Left cardiac atrium (tissue), 4 donors: ENCODE data around the gene HIGD2A. TPM values are rescaled to one million over a fixed set of nuclear protein-coding genes. Genes with fewer than 3 reads are reported as not detected.
A peak's percentile ranks its signal among the peaks of the same experiment; 100 is the strongest.

Experiments
- ATAC-seq, 2 donors: fragments of 200-7000 bp; cut with Tn5 transposase; one replicate each; pipeline ENCODE4 v1.9.1; 2020; ENCODE audit warnings: mild to moderate bottlenecking in 2 of 2, moderate library complexity in 2 of 2
- DNase-seq: peaks from one replicate; pipeline ENCODE4 v3.0.0-alpha.2; 2020
- intact Hi-C, 2 donors: fragments of 100-400 bp; cut with DNase I; formaldehyde crosslinking; loops; one replicate each; pipeline versions ENCODE4 v1.14.1 to v1.15.1; 2022 to 2023
- total RNA-seq, 2 donors: library from RNA; stranded (reverse); fragmentation: NEBNext Ultra II Directional; extraction: Animal tissue kit (Norgen Biotek cat#: 25700); gene quantifications; one replicate each; pipeline ENCODE4 v1.2.1, GENCODE V29; 2021
- donor health status: DM: no; HTN: yes; CAD: no.
- donor health status: DM: no; HTN: yes; CAD: no; lungs with severe emphysema.
- donor health status: DM: yes; HTN: yes; CAD: no.
- donor health status: Dilated cardiomyopathy.

Gene HIGD2A
- total RNA-seq, 2 donors from 2014 or later = 159 to 166 TPM

- no peak for DNase-seq
- no peak for ATAC-seq
- intact Hi-C loops = loop anchor here (10.0 kb wide), 2 partner anchors 112 to 162 kb away; no protein-coding TSS in a partner anchor
These were observed 24.1 kb downstream of the HIGD2A start for GRCh38 chr5:176412517-176413254.

- peak; percentile 62 for DNase-seq
- peak; percentile 3 to 47 for ATAC-seq
- intact Hi-C loops = loop anchor here (10.0 kb wide), 2 partner anchors 112 to 162 kb away; no protein-coding TSS in a partner anchor
These were observed 24.7 kb downstream of the HIGD2A start for GRCh38 chr5:176413255-176413565.

- DNase-seq = no peak
- no peak for ATAC-seq
- intact Hi-C loops = loop anchor here (10.0 kb wide), 2 partner anchors 111 to 161 kb away; no protein-coding TSS in a partner anchor
These were observed 25.2 kb downstream of the HIGD2A start for GRCh38 chr5:176413709-176414191.

GRCh38 chr5:176414704-176415103 lies 26.2 kb downstream of the HIGD2A start:
- DNase-seq (no peak), ATAC-seq (no peak)
- intact Hi-C loops = loop anchor here (5.0 to 10.0 kb wide), 3 partner anchors 110 to 160 kb away; no protein-coding TSS in a partner anchor

- DNase-seq (no peak), ATAC-seq (no peak)
- intact Hi-C loops = loop anchor here (5.0 to 10.0 kb wide), 3 partner anchors 109 to 159 kb away; no protein-coding TSS in a partner anchor
These were observed 26.8 kb downstream of the HIGD2A start for GRCh38 chr5:176415240-176415951.

- peak; percentile 92 to 97 for ATAC-seq
These were observed 27.7 kb downstream of the HIGD2A start, which contains the start of gene CLTB for GRCh38 chr5:176415952-176416924. TSS of gene CLTB (minus strand) at chr5:176416539. CDS start at chr5:176416363, 176 bp downstream.

GRCh38 chr5:176416965-176417364 lies 28.4 kb downstream of the HIGD2A start:
- intact Hi-C loops = loop anchor here (2.0 to 10.0 kb wide), 4 partner anchors 30 to 158 kb away; no protein-coding TSS in a partner anchor
- ATAC-seq (no peak), DNase-seq (no peak)

More at GRCh38 chr5:176415952-176416924, 27.7 kb downstream of the HIGD2A start, which contains the start of gene CLTB:
- peak; percentile 93 for DNase-seq
- intact Hi-C loops = loop anchor here (2.0 to 10.0 kb wide), 4 partner anchors 31 to 159 kb away; no protein-coding TSS in a partner anchor

GRCh38 chr5:176418251-176418650 lies 29.7 kb downstream of the HIGD2A start:
- DNase-seq = no peak
- no peak for ATAC-seq
- intact Hi-C loops = loop anchor here (5.0 to 10.0 kb wide), 3 partner anchors 107 to 157 kb away; no protein-coding TSS in a partner anchor

- no peak for ATAC-seq
- DNase-seq = no peak
- intact Hi-C loops = no loop called here
These were observed 31.5 kb downstream of the HIGD2A start for GRCh38 chr5:176420086-176420485.

GRCh38 chr5:176420972-176421544 lies 32.5 kb downstream of the HIGD2A start:
- intact Hi-C loops = no loop called here
- no peak for DNase-seq
- no peak for ATAC-seq

- intact Hi-C loops = no loop called here
- ATAC-seq (no peak), DNase-seq (no peak)
These were observed 35.6 kb downstream of the HIGD2A start for GRCh38 chr5:176424181-176424580.

GRCh38 chr5:176425138-176425537 lies 36.6 kb downstream of the HIGD2A start:
- ATAC-seq = no peak

GRCh38 chr5:176425791-176426190 lies 37.2 kb downstream of the HIGD2A start:
- ATAC-seq (no peak), DNase-seq (no peak)
- intact Hi-C loops = no loop called here

More at GRCh38 chr5:176425138-176425537, 36.6 kb downstream of the HIGD2A start:
- DNase-seq = no peak
- intact Hi-C loops = no loop called here

GRCh38 chr5:176426876-176427275 lies 38.3 kb downstream of the HIGD2A start:
- DNase-seq (no peak), ATAC-seq (no peak)
- intact Hi-C loops = no loop called here

GRCh38 chr5:176427971-176428370 lies 39.4 kb downstream of the HIGD2A start:
- ATAC-seq (no peak), DNase-seq (no peak)
- intact Hi-C loops = no loop called here

- ATAC-seq = no peak
- DNase-seq = no peak
- intact Hi-C loops = no loop called here
These were observed 41.4 kb downstream of the HIGD2A start for GRCh38 chr5:176429972-176430371.

- no peak for DNase-seq
- intact Hi-C loops = no loop called here
- no peak for ATAC-seq
These were observed 44.2 kb downstream of the HIGD2A start for GRCh38 chr5:176432707-176433106.

GRCh38 chr5:176436656-176437055 lies 48.1 kb downstream of the HIGD2A start:
- peak in 1 of 2 donors; percentile 45 for ATAC-seq
- no peak for DNase-seq
- intact Hi-C loops = no loop called here
